Measurements from ENCODE around the gene SGCD.
"Not testable (repeated sequence)": the region's sequence is repeated elsewhere in the genome, so short reads cannot be mapped to it uniquely, and the experiment has no call there.

SGCD gene

GRCh38 chr5:156664832-156665231, 337.9 kb downstream of the SGCD start:
- DNase-seq, result not testable (repeated sequence)

- not testable (repeated sequence) for DNase-seq
These were observed 339.7 kb downstream of the SGCD start for GRCh38 chr5:156666686-156667085.

GRCh38 chr5:156667616-156668015, 340.7 kb downstream of the SGCD start:
- DNase-seq, result no peak

- no peak for DNase-seq
These were observed 342.5 kb downstream of the SGCD start for GRCh38 chr5:156669416-156669815.

GRCh38 chr5:156670615-156671014, 343.7 kb downstream of the SGCD start:
- DNase-seq, result no peak

- no peak for DNase-seq
These were observed 348.4 kb downstream of the SGCD start for GRCh38 chr5:156675395-156675794.

GRCh38 chr5:156677963-156678362, 351.0 kb downstream of the SGCD start:
- DNase-seq, result no peak

- no peak for DNase-seq
These were observed 351.5 kb downstream of the SGCD start for GRCh38 chr5:156678484-156678883.

- no peak for DNase-seq
These were observed 353.9 kb downstream of the SGCD start for GRCh38 chr5:156680831-156681230.

GRCh38 chr5:156681265-156681664, 354.3 kb downstream of the SGCD start:
- DNase-seq, result no peak

GRCh38 chr5:156682971-156683370, 356.0 kb downstream of the SGCD start:
- no peak for DNase-seq

GRCh38 chr5:156683509-156683908, 356.5 kb downstream of the SGCD start:
- no peak for DNase-seq

- no peak for DNase-seq
These were observed 357.3 kb downstream of the SGCD start for GRCh38 chr5:156684216-156684615.

- no peak for DNase-seq
These were observed 358.5 kb downstream of the SGCD start for GRCh38 chr5:156685481-156685880.

- DNase-seq, result no peak
These were observed 359.4 kb downstream of the SGCD start for GRCh38 chr5:156686380-156686779.

- no peak for DNase-seq
These were observed 359.8 kb downstream of the SGCD start for GRCh38 chr5:156686796-156687195.

GRCh38 chr5:156687514-156687913, 360.6 kb downstream of the SGCD start:
- DNase-seq, result no peak

GRCh38 chr5:156691572-156691971, 364.6 kb downstream of the SGCD start:
- DNase-seq, result no peak

- no peak for DNase-seq
These were observed 366.1 kb downstream of the SGCD start for GRCh38 chr5:156693113-156693512.

- DNase-seq, result no peak
These were observed 367.6 kb downstream of the SGCD start for GRCh38 chr5:156694598-156694997.

- DNase-seq, result no peak
These were observed 368.8 kb downstream of the SGCD start for GRCh38 chr5:156695774-156696173.

- DNase-seq, result no peak
These were observed 371.4 kb downstream of the SGCD start for GRCh38 chr5:156698323-156698722.

GRCh38 chr5:156699147-156699546, 372.2 kb downstream of the SGCD start:
- no peak for DNase-seq

GRCh38 chr5:156704139-156704538, 377.2 kb downstream of the SGCD start:
- no peak for DNase-seq

- DNase-seq, result no peak
These were observed 379.7 kb downstream of the SGCD start for GRCh38 chr5:156706631-156707030.

GRCh38 chr5:156707750-156708149, 380.8 kb downstream of the SGCD start:
- no peak for DNase-seq
